Astrocyte of the spinal cord (primary cell): ENCODE results near the gene SPRTN.
"Not testable (repeated sequence)": the region's sequence is repeated elsewhere in the genome, so short reads cannot be mapped to it uniquely, and the experiment has no call there.

Source experiments
- DNase-seq: peaks from one replicate; pipeline ENCODE4 v3.0.0; 2011; ENCODE audit warnings: low read depth, low spot score
- H3K4me3 ChIP-seq: 2 replicates; pipeline ENCODE4 v1.5.1; 2011; ENCODE audit warnings: low read depth, mild to moderate bottlenecking, low read length, moderate library complexity
- CTCF ChIP-seq: IDR thresholded peaks from 2 replicates; pipeline ENCODE4 v1.5.1; 2012; ENCODE audit warnings: low read depth, mild to moderate bottlenecking, low read length, inconsistent platforms
- in situ Hi-C: cut with HindIII; loops from 2 replicates; pipeline ENCODE4 v1.10.0; 2017; ENCODE audit warnings: low sequenced_read_pairs

Gene SPRTN

GRCh38 chr1:231340328-231341013 lies 2.4 kb downstream of the SPRTN start:
- no peak for DNase-seq
- TF ChIP-seq CTCF = no peak
- in situ Hi-C loops = no loop called here
- no peak overlapping the region for H3K4me3 ChIP-seq

- no peak for DNase-seq
- in situ Hi-C loops = no loop called here
- no peak for TF ChIP-seq CTCF
- H3K4me3 ChIP-seq = no peak overlapping the region
These were observed 9.9 kb downstream of the SPRTN start for GRCh38 chr1:231347961-231348360.

- no peak for TF ChIP-seq CTCF
- no peak overlapping the region for H3K4me3 ChIP-seq
- in situ Hi-C loops = no loop called here
- no peak for DNase-seq
These were observed 10.3 kb downstream of the SPRTN start for GRCh38 chr1:231348442-231348841.

- in situ Hi-C loops, DNase-seq, H3K4me3 ChIP-seq: not testable (repeated sequence)
These were observed 10.8 kb downstream of the SPRTN start for GRCh38 chr1:231348856-231349255.

- no peak for DNase-seq
- in situ Hi-C loops = no loop called here
- no peak for TF ChIP-seq CTCF
- no peak overlapping the region for H3K4me3 ChIP-seq
These were observed 13.7 kb downstream of the SPRTN start for GRCh38 chr1:231351816-231352215.

- H3K4me3 ChIP-seq = no peak overlapping the region
- no peak for TF ChIP-seq CTCF
- DNase-seq = no peak
- in situ Hi-C loops = no loop called here
These were observed 15.0 kb downstream of the SPRTN start for GRCh38 chr1:231353086-231353485.

GRCh38 chr1:231354330-231355020 lies 16.4 kb downstream of the SPRTN start:
- TF ChIP-seq CTCF = no peak
- in situ Hi-C loops = no loop called here
- DNase-seq = peak; percentile 12
- H3K4me3 ChIP-seq = no peak overlapping the region
